Left lung (tissue), 10 donors: Measurements from ENCODE around the gene MYLK. TPM values are rescaled to one million over a fixed set of nuclear protein-coding genes. Genes with fewer than 3 reads are reported as not detected.

Experiments used
- ATAC-seq: fragments of 200-7000 bp; cut with Tn5 transposase; one replicate; pipeline ENCODE4 v1.9.1; 2020; ENCODE audit warnings: moderate library complexity
- DNase-seq, 4 donors: peaks; one replicate each; pipeline ENCODE4 v3.0.0-alpha.2; 2013 to 2020
- H3K27ac ChIP-seq, 2 donors: fragments of 200-600 bp; sonication (generic) in 1 of 2; one replicate each; pipeline versions ENCODE4 v1.5.0 to v1.8.0; 2020 to 2021
- H3K27me3 ChIP-seq, 2 donors: fragments of 200-600 bp; sonication (generic) in 1 of 2; one replicate each; pipeline versions ENCODE4 v1.5.0 to v1.8.0; 2020 to 2021
- H3K36me3 ChIP-seq, 2 donors: fragments of 200-600 bp; sonication (generic) in 1 of 2; one replicate each; pipeline versions ENCODE4 v1.5.0 to v1.8.0; 2020 to 2021
- H3K4me1 ChIP-seq, 2 donors: fragments of 200-600 bp; one replicate each; pipeline ENCODE4 v1.8.0; 2021
- H3K4me3 ChIP-seq, 2 donors: fragments of 200-600 bp; sonication (generic) in 1 of 2; one replicate each; pipeline versions ENCODE4 v1.5.0 to v1.8.0; 2020 to 2021; ENCODE audit warnings: mild to moderate bottlenecking in 1 of 2
- H3K9me3 ChIP-seq, 2 donors: fragments of 200-600 bp; sonication (generic) in 1 of 2; one replicate each; pipeline versions ENCODE4 v1.5.0 to v1.8.0; 2020 to 2021
- intact Hi-C, 2 donors: fragments of 100-400 bp; cut with DNase I; formaldehyde crosslinking; loops; one replicate each; pipeline versions ENCODE4 v1.11.2 to v1.14.2; 2022
- polyA plus RNA-seq, 6 donors: library from polyadenylated mRNA; unstranded; fragments of 120-200 nt; gene quantifications; one replicate each; pipeline ENCODE4 v1.2.1, GENCODE V29; 2013; ENCODE audit not compliant: insufficient read length in 6 of 6
- total RNA-seq, 2 donors: library from RNA; stranded (reverse); fragmentation: NEBNext Ultra II Directional; extraction: Animal tissue kit (Norgen Biotek cat#: 25700); gene quantifications; one replicate each; pipeline ENCODE4 v1.2.1, GENCODE V29; 2021
- TF ChIP-seq, protein P1 (sequence below), 2 donors: fragments of 200-600 bp; sonication (generic) in 1 of 2; IDR thresholded peaks; one replicate each; pipeline versions ENCODE4 v1.5.0 to v1.8.0; 2021; ENCODE audit warnings: antibody characterized with exemption in 2 of 2
- donor health status: DM: no; HTN: yes; CAD: no.
- donor health status: DM: no; HTN: no; CAD: no.

MYLK gene
- total and polyA plus RNA-seq, 8 donors, result 155 to 468 (median 410) TPM

DNA sequence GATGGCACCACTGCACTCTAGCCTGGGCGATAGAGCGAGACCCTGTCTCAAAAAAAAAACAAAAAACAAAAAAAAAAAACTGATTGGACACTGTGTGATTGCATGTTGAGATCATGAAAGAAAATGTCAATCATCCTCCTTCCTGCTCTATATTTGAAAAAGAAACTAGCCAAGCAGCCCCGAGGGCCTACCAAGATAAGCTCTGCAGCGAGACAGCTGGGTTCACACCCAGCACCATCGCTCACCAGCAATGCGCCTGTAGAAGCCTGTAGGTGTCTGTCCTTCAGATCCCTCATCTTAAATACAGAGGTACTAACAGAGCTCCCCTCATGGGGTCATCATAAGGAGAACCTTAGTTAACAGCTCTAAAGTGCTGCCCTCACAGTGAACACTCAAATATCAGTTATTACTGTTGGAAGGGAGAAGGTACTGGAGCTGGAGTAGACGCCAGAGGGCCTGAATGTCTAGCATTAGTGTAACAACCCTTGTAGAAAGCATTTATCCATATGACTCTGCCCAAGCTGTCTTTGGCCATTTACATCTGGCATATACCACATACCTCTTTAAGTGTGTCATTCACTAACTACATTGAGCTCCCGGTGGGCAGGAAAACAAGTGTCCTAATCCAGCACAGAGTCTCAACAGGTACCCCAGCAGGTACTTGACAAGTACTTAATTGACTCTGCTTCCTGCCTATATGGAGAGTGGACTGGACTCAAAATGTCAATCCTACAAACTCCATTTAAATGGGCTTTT is 22.9 kb downstream of the MYLK start:
- Histone ChIP-seq H3K4me1 (no peaks in the 10 kb centered on the region), H3K9me3 (no peaks in the 10 kb centered on the region), H3K36me3 (no peaks in the 10 kb centered on the region), H3K27me3 (no peaks in the 10 kb centered on the region), H3K4me3 (no peak overlapping the region), H3K27ac (no peak overlapping the region)
- intact Hi-C loops, result no loop called here
- ATAC-seq, result no peak
- DNase-seq, result no peak
- TF ChIP-seq, protein P1, sequence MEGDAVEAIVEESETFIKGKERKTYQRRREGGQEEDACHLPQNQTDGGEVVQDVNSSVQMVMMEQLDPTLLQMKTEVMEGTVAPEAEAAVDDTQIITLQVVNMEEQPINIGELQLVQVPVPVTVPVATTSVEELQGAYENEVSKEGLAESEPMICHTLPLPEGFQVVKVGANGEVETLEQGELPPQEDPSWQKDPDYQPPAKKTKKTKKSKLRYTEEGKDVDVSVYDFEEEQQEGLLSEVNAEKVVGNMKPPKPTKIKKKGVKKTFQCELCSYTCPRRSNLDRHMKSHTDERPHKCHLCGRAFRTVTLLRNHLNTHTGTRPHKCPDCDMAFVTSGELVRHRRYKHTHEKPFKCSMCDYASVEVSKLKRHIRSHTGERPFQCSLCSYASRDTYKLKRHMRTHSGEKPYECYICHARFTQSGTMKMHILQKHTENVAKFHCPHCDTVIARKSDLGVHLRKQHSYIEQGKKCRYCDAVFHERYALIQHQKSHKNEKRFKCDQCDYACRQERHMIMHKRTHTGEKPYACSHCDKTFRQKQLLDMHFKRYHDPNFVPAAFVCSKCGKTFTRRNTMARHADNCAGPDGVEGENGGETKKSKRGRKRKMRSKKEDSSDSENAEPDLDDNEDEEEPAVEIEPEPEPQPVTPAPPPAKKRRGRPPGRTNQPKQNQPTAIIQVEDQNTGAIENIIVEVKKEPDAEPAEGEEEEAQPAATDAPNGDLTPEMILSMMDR (IDR thresholded peaks at IDR 0.05), result no peak

DNA sequence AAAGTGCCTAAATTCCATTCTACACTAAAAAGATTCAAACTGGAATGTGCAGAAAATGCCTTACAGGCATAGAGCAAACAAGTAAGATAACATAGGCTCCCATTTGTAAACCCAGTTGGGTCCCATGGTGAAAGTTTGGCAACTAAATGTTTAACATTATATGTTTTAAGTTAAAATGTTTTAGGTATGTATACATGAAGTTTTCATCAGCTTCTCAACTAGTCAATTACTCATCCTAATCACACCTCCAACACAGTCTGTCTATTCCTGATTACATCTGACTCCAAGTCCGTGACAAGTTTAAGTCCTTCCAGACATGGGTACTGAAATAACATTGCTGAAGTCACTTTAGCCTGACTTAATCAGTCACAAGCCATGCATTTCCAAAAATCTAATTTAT is 25.0 kb downstream of the MYLK start:
- intact Hi-C loops, result no loop called here
- H3K4me1 ChIP-seq, result no peaks in the 10 kb centered on the region
- TF ChIP-seq, protein P1 (IDR thresholded peaks at IDR 0.05), result no peak
- DNase-seq (no peak), ATAC-seq (no peak)
- H3K27me3 ChIP-seq, result no peaks in the 10 kb centered on the region
- no peak overlapping the region for H3K4me3 ChIP-seq
- H3K9me3 ChIP-seq, result peaks cover 0 to 2% of the 10 kb centered on the region in 2 donors
- H3K36me3 ChIP-seq, result no peaks in the 10 kb centered on the region
- no peak overlapping the region for H3K27ac ChIP-seq

DNA sequence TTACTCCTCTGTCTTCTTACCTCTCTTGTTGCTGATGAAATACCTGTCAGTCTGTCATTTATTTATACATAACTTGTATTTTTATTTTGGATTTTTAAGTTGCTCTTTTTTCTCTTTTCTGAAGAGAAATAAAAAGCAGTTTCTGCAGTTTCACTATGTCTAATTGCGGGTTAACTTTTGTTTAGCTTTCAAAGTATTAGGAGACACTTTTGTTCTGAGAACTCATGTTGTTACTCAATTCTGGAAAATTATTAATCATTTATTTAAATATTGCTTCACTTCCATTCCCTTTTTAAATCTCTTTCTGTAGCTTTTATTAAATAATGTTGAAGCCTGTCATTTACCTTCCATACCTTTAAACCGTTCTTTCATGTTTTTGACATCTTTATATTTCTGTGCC is 29.2 kb downstream of the MYLK start:
- ATAC-seq (no peak), DNase-seq (no peak)
- TF ChIP-seq, protein P1 (IDR thresholded peaks at IDR 0.05), result no peak
- Histone ChIP-seq H3K9me3 (peaks cover 0 to 6% of the 10 kb centered on the region in 2 donors), H3K27ac (no peak overlapping the region), H3K4me3 (no peak overlapping the region), H3K27me3 (no peaks in the 10 kb centered on the region), H3K4me1 (no peaks in the 10 kb centered on the region), H3K36me3 (no peaks in the 10 kb centered on the region)
- intact Hi-C loops, result no loop called here

DNA sequence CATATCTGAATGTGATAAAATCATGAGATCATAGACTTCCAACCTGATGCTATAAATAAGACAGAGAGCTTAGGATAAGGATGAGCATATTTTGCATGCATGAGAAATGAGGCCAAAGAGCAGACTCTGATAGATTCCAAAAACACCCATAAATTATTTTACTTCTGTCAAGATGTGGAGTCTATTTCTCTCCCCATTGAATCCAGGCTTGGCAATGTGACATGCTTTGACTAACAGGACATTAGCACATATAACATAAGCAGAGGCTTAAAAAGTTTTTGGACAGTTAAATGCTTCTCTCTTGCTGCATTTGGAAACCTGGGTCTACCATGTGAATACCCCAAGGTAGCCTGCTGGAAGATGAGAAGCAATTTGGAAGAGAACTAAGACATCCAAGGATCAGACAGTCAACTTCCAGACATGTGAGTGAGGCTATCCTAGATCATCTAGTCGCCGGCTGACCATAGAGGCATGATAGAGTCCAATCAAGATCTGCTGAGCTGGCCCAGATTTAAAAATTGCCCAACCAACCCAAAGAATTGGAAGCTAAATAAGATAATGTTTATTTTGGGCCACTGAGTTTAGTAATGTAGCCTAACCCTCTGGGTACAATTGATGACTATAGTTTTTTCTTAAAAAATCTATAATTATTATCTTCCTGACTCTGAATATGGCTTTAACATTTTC is 30.3 kb downstream of the MYLK start:
- TF ChIP-seq, protein P1 (IDR thresholded peaks at IDR 0.05), result no peak
- intact Hi-C loops, result no loop called here
- Histone ChIP-seq H3K4me3 (no peak overlapping the region), H3K27ac (no peak overlapping the region), H3K36me3 (no peaks in the 10 kb centered on the region), H3K9me3 (peaks cover 0 to 15% of the 10 kb centered on the region in 2 donors), H3K27me3 (no peaks in the 10 kb centered on the region), H3K4me1 (no peaks in the 10 kb centered on the region)
- ATAC-seq (no peak), DNase-seq (no peak)

DNA sequence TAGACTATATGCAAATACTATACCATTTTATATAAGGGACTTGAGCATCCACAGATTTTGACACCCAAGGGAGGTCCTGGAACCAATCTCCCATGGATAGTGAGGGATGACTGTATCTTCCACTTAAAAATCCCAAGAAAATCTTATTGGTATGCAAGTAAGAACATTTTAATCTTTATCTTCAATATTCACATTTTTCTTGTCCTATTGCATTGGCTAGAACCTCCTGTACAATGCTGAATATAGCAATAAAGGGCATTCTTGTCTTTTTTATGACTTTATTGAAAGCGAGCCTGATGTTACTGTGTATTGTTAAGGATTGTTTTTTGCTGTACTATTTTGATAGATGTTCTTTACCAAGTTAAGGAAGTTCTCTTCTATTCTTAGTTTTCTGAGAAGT is 36.9 kb downstream of the MYLK start:
- TF ChIP-seq, protein P1 (IDR thresholded peaks at IDR 0.05), result no peak
- peaks cover 0 to 50% of the 10 kb centered on the region in 2 donors for H3K9me3 ChIP-seq

More for the DNA sequence above, 36.9 kb downstream of the MYLK start:
- Histone ChIP-seq H3K36me3 (no peaks in the 10 kb centered on the region), H3K27me3 (no peaks in the 10 kb centered on the region), H3K4me1 (no peaks in the 10 kb centered on the region), H3K27ac (no peak overlapping the region), H3K4me3 (no peak overlapping the region)
- intact Hi-C loops, result no loop called here
- ATAC-seq, result no peak
- no peak for DNase-seq
